NCI-H446 (cell line): ENCODE data around the gene PTGER3.

Experiments used
- DNase-seq, 2 experiments: peaks; one replicate each; lab custom pipeline; 2025; lab: John Stamatoyannopoulos, UW

Gene PTGER3

DNA sequence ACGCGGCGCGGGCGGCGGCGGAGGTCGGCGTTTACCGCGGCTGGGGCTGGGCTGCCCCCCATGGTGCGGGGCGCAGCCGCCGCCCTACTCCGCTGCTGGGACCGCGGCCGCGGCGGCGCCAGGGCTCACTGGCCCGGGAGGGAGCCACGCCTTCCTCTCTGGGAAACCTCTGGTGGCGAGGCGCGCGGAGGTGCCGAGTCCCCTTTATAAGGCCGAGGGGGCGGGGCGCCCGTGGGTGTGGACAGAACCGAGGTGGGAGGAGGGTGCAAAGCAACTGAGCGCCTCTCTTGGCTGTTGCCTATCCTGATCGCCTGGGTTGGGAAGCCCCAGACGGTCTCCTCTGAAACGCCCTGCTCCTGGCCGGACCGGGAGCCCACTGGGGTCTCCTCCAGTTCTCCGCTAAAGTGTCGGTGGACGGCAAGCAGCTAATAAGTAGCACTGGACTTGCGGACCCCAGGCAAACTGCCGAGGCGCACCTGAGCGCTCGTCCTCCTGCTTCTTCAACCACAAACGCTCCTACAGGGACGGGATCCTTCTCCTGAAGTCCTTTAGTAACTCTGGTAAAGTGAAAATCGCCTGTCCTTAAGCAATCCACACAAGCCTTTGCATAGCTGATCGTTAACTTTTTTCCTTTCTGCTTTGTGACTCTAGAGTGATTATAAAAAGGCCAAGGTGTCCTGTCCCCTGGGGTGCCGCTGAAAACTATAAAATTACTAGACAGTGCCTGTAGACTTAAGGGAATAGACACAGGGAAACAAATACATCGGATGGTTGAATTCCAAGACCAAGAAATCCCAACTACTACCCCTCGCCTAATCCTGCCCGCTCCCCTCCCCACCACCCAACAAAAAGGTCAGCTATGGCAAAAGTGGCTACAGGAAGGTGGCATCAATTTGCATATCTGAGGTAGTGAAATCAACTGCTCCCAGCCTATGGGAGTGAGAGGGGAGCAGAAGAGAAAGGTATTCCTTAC, at the start of gene PTGER3:
Gene PTGER3, minus strand, starts transcription at position 182 of the 973 bp plus-strand sequence. CDS start 239 bp downstream, outside the sequence.
- peak in 1 of 2 experiments; percentile 49 for DNase-seq

- DNase-seq = peak in 1 of 2 experiments; percentile 11
Observed at GRCh38 chr1:71094913-71095312, 47.3 kb upstream of the PTGER3 start.

DNA sequence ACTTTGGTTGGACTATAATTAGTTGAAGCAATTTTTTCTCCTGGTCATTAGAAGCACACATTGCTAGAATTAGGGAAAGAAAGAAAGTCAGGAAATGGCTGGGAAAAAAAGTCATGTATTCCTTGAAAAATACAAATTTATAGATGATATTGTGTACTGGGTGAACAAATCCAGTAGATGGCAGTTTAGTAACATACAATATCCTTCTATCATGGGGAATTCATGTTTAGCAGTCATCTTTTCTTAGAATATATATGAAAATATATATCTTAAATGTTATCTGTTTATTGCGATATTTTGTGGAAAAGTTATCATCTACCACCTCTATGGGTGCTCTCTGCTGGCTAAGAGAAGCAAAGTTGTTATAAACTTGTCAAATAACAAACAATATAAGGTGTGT, 46.3 kb upstream of the PTGER3 start:
- peak; percentile 27 to 48 for DNase-seq

DNA sequence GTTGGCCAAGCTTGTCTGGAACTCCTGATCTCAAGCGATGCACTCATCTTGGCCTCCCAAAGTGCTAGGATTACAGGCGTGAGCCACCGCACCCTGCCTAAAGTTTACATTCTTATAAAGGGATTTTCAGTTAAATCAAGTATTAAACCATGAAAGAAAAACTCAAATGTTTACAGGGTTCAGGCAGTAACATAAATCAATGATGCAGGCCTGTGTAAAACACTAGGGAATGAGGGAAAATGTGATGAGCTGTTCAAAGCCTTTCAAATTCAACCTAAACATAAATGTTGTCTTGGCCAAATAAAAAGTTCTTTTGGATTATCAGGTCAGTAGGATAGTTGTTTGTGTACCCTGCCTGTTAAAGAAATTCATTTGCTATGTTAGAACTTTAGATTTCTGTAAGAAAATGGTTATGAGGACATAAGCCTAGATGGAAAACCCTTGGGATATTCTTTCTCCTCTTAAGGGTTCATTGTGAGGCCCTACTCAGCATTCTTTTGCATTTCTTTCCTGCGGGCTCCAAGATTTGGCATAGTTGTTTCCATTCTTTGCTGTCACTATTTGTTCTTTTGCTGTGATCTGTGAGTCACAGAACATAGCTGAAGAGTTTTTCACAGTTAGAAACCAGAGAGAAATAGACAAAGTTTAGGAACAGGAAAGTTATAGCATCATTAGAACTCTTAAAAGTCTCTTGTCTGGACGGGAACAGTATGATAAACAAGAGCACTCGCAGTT, 42.1 kb upstream of the PTGER3 start:
- no peak for DNase-seq

- no peak for DNase-seq
Observed at GRCh38 chr1:71088645-71089287, 41.1 kb upstream of the PTGER3 start.

GRCh38 chr1:71087713-71088112, 40.1 kb upstream of the PTGER3 start:
- no peak for DNase-seq

- no peak for DNase-seq
Observed at GRCh38 chr1:71087060-71087459, 39.4 kb upstream of the PTGER3 start.

DNA sequence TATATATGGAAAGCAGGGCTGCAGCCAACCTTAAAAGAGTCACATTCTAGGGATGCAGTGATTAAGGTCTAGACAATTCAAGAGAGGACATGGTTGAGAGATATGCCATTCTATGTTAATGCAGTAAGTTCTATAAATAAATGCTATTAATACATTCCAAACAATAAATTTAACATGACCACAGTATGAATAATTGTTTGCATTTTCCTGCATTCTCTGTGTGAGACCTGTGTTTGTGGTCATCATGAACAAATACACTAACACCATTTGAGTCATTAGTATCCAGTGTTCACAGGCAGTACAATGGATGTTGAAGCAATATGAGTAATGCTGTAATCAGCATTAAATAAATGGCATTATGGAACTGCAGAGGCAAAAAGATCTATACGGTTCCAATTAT, 38.7 kb upstream of the PTGER3 start:
- no peak for DNase-seq

- DNase-seq = no peak
Observed at GRCh38 chr1:71083271-71083670, 35.7 kb upstream of the PTGER3 start.

DNA sequence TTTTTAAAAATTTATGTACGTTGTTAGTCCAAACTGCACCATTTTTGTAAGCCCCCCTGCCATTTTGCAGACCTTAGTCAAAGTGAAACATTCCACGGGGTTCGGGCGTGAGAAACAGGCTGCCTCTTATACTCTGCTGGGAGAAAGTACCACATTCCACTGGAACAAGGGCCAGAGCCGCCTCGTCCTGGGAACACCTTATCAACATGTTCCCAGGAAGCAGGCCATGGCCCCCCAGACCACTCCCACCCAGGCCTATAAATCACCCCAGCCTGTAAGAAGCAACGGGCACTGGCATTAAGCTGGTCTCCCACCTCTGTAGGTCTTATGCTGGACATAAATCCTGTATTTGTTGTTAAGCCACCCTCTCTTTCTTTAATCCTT, 34.1 kb upstream of the PTGER3 start:
- DNase-seq = no peak

- DNase-seq = peak; percentile 97 to 98
Observed at GRCh38 chr1:71080739-71081696, 33.4 kb upstream of the PTGER3 start, which contains the start of gene ZRANB2. TSS of gene ZRANB2 (minus strand) at chr1:71081035. CDS start at chr1:71080995, 40 bp downstream.

DNA sequence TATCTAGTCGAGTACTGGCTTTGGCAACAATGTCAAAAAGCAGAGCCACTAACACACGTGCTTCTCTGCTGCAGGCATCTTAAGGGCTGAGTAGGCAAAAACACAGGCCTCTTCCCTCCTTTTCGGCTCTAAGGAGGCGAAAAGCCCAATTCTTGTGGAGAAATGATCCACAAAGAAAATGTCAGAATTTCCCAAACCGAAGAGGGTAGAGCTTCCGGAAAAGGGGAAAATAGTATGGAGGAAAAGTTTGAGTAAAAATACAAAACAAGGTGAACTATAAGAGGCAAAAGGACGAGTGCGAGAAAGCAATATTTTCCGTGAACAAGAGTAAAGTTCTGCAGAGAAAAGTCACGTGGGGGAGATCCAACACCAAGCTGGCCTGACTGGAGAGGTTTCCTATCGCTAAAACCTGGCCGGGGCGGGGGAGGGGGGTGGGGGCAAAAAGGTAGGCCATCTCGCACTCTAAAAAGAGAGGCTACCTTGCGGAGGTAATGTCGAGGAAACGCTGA, 32.7 kb upstream of the PTGER3 start:
- DNase-seq = peak in 1 of 2 experiments; percentile 19

- DNase-seq = no peak
Observed at GRCh38 chr1:71074681-71075080, 27.1 kb upstream of the PTGER3 start.

DNA sequence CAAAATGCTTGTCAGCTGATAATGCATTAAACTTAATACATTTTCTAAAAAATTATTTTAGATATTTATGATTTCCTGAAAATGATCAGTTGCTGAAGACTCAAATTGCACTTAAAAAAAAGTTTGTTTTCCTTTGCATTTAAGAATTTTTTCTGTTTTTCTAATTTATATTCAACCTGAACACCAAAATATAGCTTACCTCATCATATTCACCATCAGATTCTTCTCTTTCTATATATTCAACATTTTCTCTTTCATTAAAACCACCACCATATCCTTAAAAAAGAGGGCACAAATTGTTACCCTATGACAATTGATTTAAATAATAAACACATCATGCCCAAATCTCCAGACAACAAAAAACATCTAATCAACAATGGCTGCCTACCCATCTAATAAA, 24.7 kb upstream of the PTGER3 start:
- DNase-seq = no peak

DNA sequence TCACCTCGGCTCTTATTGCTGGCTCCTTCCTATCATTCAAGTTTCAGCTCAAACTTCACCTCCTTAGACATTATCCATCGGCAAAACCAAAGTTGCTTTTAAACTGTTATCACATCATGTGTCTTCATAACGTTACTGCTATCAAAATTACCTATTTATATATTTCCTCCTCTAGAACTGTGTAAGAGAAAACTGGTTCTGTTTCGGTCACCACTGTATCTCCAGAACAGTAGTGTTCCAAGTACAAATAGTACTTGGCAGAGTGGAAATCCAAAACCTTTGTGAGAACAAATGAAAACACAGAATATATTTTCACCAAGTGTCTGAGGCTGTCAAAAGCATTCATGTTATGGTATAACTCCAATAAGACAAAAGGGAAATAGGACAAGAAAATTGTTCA, 24.1 kb upstream of the PTGER3 start:
- no peak for DNase-seq

DNA sequence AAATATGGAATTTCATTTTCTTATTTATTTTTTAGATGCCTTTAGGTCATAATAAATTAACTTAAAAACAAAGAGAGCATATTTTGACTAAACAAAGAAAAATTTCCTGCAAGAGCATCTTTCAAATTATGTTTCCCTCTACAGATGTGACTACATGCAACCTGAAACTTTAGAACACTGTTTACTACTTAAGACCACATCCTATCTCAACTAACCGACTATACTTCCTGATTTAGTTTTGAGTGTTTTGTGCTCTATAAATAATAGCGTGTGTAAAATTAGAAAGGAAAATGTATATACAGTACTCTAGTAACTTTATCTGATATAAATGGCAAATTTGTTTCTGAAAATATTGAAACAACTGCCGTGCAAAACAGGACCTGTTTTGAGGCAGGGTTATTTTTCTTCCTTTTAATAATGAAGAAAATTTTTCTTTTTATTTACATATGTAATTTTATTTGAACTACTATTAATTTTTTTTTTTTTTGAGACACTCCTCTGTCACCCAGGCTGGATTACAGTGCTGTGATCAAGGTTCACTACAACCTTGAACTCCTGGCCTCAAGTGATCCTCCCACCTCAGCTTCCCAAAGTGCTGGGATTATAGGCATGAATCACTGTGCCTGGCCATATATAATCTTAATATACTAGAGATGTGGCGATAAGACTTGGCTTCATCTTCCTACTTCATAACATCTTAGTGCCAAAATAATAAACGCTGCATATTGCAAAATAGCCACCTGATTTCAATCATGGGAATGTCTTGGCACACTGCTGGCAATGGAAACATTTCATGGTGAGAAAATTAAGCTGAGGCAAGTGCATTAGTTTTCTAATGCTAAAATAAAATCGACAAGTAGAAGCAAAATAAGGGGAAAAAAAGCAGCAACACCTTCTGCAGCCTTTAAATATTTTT, 21.0 kb upstream of the PTGER3 start:
- DNase-seq = no peak

DNA sequence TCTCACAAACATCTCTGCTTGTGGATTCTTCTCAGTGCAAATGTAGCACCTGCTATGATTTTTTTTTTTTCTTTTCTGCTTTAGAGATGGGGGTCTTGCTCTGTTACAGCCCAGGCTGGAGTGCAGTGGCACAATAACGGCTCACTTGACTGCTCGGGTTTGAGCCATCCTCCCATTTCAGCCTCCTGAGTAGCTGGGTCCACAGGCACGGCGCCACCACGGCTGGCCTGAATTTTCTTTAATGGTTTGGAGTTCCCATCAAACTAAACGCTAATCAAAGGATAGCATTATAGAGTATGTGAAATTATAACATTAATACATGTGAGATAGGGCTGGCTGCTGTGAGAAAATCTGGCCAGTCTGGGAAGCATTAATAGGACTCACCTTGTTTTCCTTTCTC, 7.2 kb upstream of the PTGER3 start:
- no peak for DNase-seq

DNA sequence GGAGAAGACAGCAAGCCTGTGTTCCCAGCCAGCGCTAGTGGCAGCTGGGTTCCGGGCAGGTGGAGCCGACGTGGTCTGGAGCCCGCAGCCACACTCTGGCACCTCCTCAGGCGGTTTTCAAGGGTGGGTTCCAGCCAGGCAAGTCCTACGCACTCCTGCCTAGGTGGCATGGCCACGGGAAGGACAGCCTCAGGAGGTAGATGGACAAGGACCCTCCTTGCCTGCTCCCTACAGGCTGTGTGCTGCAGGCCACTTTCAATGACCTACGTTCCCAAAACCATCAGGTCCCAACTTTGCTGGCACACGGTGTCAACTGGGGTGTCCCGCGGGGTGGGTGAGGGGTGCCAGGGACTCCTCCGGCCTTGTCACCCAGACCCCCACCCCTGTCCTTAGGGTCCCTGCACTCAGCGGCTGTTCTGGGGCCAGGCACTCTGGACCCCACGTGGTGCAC, 6.7 kb upstream of the PTGER3 start:
- DNase-seq = no peak

- no peak for DNase-seq
Observed at GRCh38 chr1:71053758-71054157, 6.1 kb upstream of the PTGER3 start.

DNA sequence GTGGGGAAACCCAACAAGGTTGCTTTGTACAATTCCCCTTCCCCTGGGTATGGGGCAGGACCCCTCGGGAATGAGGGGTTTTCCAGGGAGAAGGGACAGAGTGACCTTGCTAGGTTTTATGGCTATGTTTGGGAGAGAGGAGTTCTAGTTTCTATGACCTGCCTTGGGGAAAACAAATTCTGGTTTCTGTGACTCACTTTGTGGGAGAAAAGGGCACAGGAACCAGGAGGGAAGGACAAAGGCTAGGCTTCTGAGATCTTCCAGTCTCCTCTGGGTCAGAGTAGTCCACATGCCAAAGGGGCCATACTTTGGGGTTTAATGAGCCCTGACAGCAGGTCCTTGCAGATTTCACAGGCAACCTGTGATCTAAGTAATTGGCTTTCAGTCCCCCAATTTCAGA, 5.5 kb upstream of the PTGER3 start:
- no peak for DNase-seq
